K562 (cell line): ENCODE results near the gene NUDT15.

ENCODE experiments used
- BMI1 ChIP-seq: fragments of 150-350 bp; IDR thresholded peaks from 2 replicates; pipeline ENCODE4 v1.6.1; 2014; ENCODE audit warnings: low read length
- CTCF ChIP-seq, 3 experiments: IDR thresholded peaks in 2 of 3; conservative IDR thresholded peaks in 1 of 3; 2 replicates each; pipeline ENCODE4 v1.5.1; 2011 to 2012; ENCODE audit warnings: low read length in 3 of 3, mild to moderate bottlenecking in 3 of 3, control low read depth in 2 of 3, improper control_type of control experiment in 1 of 3, inconsistent platforms in 1 of 3, low read depth in 1 of 3, mixed read lengths in 1 of 3, moderate library complexity in 1 of 3; ENCODE audit not compliant: insufficient read depth in 2 of 3
- GABPA ChIP-seq: fragments of 200-800 bp; sonication (Bioruptor generic); conservative IDR thresholded peaks from 2 replicates; pipeline ENCODE4 v1.6.1; 2016; ENCODE audit warnings: low read depth, missing genetic modification characterization, missing compliant biosample characterization
- GTF2F1 ChIP-seq: IDR thresholded peaks from 2 replicates; pipeline ENCODE4 v1.6.1; 2011; ENCODE audit warnings: low read depth, low read length, improper control_type of control experiment
- HOMEZ ChIP-seq: fragments of 250-450 bp; sonication (Bioruptor Pico); IDR thresholded peaks from 2 replicates; pipeline ENCODE4 v1.4.0; 2020; ENCODE audit warnings: mild to moderate bottlenecking, moderate library complexity
- MAX ChIP-seq: sonication (generic); formaldehyde crosslinking; IDR thresholded peaks from 2 replicates; pipeline ENCODE4 v1.9.0; 2022; ENCODE audit warnings: mild to moderate bottlenecking, missing genetic modification reagents
- MYNN ChIP-seq, 2 experiments: sonication (generic); formaldehyde crosslinking in 1 of 2; IDR thresholded peaks; 2 replicates each; pipeline versions ENCODE4 v1.5.0 to v1.6.1; 2016 to 2020; ENCODE audit warnings: antibody characterized with exemption in 1 of 2, missing genetic modification reagents in 1 of 2
- NR2C2 ChIP-seq, 2 experiments: fragments of 200-800 bp in 1 of 2; sonication (Bioruptor generic) in 1 of 2; sonication (generic) in 1 of 2; formaldehyde crosslinking in 1 of 2; IDR thresholded peaks; 2 replicates each; pipeline versions ENCODE4 v1.6.1 to v1.8.0; 2016 to 2022; ENCODE audit warnings: mild to moderate bottlenecking in 1 of 2, missing compliant biosample characterization in 1 of 2, missing genetic modification characterization in 1 of 2, missing genetic modification reagents in 1 of 2
- NRF1 ChIP-seq, 2 experiments: fragments of 450-650 bp; IDR thresholded peaks in 1 of 2; conservative IDR thresholded peaks in 1 of 2; 2 replicates each; pipeline ENCODE4 v1.6.1; 2014; ENCODE audit warnings: mild to moderate bottlenecking in 2 of 2
- PBX2 ChIP-seq, 2 experiments: IDR thresholded peaks in 1 of 2; conservative IDR thresholded peaks in 1 of 2; 2 replicates each; pipeline ENCODE4 v1.6.1; 2016; ENCODE audit warnings: low read depth in 2 of 2, mild to moderate bottlenecking in 1 of 2, missing compliant biosample characterization in 1 of 2, missing genetic modification characterization in 1 of 2, moderate library complexity in 1 of 2
- POLR2A ChIP-seq: fragments of 450-650 bp; conservative IDR thresholded peaks from 2 replicates; pipeline ENCODE4 v1.6.1; 2016

GRCh38 chr13:47990427-47990826, 47.1 kb upstream of the NUDT15 start:
- TF ChIP-seq MYNN (IDR thresholded peaks at IDR 0.05) = no peak
- TF ChIP-seq MYNN (CRISPR knock-in tag; IDR thresholded peaks at IDR 0.05) = no peak
- no peak for TF ChIP-seq BMI1
- no peak for TF ChIP-seq MAX (CRISPR knock-in tag)
- no peak for TF ChIP-seq GTF2F1
- TF ChIP-seq CTCF (IDR thresholded peaks at IDR 0.05 in 2 of 3, conservative IDR thresholded peaks at IDR 0.05 in 1 of 3; ENCODE audit: insufficient read depth in 2 of 3, low read depth in 1 of 3, low read length in 3 of 3) = no peak
- no peak for TF ChIP-seq NR2C2 (CRISPR knock-in tag; IDR thresholded peaks at IDR 0.05)
- TF ChIP-seq NR2C2 (tag; IDR thresholded peaks at IDR 0.05) = no peak
- no peak for TF ChIP-seq POLR2A
- no peak for TF ChIP-seq HOMEZ
- TF ChIP-seq NRF1 (conservative IDR thresholded peaks at IDR 0.05 in 1 of 2, IDR thresholded peaks at IDR 0.05 in 1 of 2) = no peak
- TF ChIP-seq GABPA (tag) = no peak
- TF ChIP-seq PBX2 (CRISPR knock-in tag; IDR thresholded peaks at IDR 0.05; ENCODE audit: low read depth) = no peak
- TF ChIP-seq PBX2 (tag; conservative IDR thresholded peaks at IDR 0.05; ENCODE audit: low read depth) = no peak
